Left cardiac atrium (tissue), 4 donors: Measurements from ENCODE around the gene TMEM107. TPM values are rescaled to one million over a fixed set of nuclear protein-coding genes. Genes with fewer than 3 reads are reported as not detected.

ENCODE experiments used
- ATAC-seq, 2 donors: fragments of 200-7000 bp; cut with Tn5 transposase; one replicate each; pipeline ENCODE4 v1.9.1; 2020; ENCODE audit warnings: mild to moderate bottlenecking in 2 of 2, moderate library complexity in 2 of 2
- DNase-seq: peaks from one replicate; pipeline ENCODE4 v3.0.0-alpha.2; 2020
- intact Hi-C, 2 donors: fragments of 100-400 bp; cut with DNase I; formaldehyde crosslinking; loops; one replicate each; pipeline versions ENCODE4 v1.14.1 to v1.15.1; 2022 to 2023
- microRNA-seq, 2 donors: library from miRNA; unstranded; fragments of <30 nt; microRNA quantifications; one replicate each; pipeline ENCODE4 v1.2.0, GENCODE V29; 2020
- total RNA-seq, 2 donors: library from RNA; stranded (reverse); fragmentation: NEBNext Ultra II Directional; extraction: Animal tissue kit (Norgen Biotek cat#: 25700); gene quantifications; one replicate each; pipeline ENCODE4 v1.2.1, GENCODE V29; 2021
- donor health status: DM: no; HTN: yes; CAD: no.
- donor health status: DM: no; HTN: yes; CAD: no; lungs with severe emphysema.
- donor health status: DM: yes; HTN: yes; CAD: no.
- donor health status: Dilated cardiomyopathy.

TMEM107 gene
- total RNA-seq, 2 donors from 2014 or later: 6.8 to 8.0 TPM

DNA sequence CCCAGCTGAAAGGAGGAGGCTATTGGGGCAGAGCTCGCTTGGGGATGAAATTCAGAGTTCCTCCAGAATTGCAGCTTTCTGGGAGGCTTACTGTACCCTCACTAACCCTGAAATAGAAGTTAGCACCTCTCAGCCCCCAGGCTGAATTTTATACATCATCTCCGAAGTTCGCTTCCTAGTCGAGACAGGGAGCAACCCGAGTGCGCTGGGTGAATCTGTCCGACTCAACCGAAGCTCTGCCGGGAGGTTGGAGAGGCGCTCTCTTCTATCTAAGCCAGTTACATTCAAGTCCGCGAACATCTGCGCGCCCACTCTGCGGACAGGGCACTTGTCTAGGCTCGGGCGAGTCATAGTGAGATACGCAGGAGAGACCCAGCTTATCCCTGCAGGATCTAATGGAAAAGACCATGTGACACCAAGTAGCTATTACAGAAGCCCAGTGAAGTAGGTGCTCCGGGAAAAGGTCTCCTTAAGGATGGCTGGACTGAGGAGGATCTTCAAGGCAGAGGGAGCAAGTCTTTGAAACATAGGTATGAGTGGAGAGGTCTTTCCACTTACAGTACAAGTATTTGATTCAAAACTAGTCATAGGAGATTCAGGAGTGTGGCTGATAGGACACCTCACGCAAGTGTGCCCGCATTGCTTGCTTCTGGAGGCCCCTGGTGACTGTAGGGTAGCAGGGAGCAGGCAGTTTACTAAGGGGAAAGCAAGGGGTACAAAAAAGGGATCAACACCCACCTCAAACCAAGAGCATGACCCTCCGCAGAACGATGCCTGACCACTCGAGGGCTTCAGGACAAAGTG is 51.6 kb downstream of the TMEM107 start:
- ATAC-seq (no peak), DNase-seq (no peak)
- intact Hi-C loops: loop anchor here (5.0 kb wide), 2 partner anchors 33 to 103 kb away; no protein-coding TSS in a partner anchor

DNA sequence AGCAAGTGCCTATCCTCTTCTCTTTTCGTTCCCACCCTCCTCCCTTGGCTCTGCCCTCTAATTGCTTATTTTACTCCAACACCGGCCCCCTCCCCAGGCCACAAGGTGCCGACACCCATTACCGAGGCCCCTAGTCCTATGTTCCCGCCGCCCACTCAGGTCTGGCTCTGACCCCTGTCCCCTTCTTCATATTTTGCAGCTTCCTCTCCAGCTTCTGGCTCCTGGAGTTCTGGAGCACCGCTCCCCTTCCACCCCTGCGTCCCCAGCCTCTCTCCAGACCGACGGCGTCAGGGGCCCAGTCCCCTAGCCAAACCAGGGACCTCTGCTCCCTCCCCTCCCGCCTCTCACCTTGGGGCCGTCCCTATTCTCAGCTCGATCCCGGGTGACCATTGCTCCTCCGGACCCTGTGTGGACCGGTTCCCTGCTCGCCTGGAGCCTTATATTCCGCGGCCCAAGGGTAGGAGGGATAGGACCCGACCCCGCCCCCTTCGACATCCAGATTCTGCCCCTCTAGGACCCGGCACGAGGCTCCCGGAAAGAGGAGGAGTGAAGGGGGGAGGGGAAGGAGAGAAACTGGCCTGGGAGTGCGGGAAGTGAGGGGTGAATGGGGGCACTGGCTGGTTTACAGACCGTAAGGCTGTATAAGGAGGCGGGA is 52.4 kb downstream of the TMEM107 start, which contains the start of gene HES7:
Gene HES7 (minus strand): TSS at position 412 of the 655 bp plus-strand sequence. CDS start 22 bp downstream, at position 390.
- ATAC-seq (no peak), DNase-seq (no peak)
- intact Hi-C loops: loop anchor here (5.0 kb wide), 2 partner anchors 33 to 103 kb away; no protein-coding TSS in a partner anchor

DNA sequence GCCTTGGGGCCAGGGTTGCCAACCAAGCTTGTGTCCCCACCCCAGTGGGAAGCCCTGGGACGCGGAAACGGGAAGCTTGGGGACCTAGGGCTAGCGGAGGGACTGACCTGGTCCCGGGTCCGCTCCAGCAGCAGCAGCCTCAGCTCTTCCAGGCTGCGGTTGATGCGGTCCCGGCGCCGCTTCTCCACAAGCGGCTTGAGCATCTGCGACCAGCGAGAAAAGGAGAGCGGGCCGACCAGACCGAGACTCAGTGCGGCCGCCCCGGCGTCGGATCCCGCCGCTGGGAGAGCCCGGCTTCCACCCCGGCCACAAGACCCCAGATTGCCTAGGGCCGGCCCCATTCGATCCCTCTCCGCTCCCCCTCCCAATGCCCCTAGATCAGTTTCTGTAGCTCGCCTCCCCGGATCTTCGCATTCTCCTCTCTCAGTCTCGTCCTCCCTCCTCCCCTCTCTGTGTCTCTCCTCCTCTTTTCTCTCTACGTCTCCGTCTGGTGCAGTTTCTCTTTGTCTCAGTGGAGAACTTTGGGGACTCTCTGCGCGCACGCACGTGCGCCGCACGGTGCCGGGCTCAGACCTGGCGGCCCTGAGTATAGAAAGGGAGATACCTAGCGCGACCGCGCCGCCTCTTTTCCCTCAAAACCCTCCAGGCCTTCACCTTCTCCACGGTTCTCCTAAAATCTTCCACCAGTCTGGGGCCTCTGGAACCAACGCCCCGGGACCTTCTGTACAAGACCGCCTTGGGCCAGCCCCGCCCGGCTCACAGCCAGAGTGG is 53.1 kb downstream of the TMEM107 start:
- intact Hi-C loops: loop anchor here (5.0 kb wide), 2 partner anchors 34 to 104 kb away; no protein-coding TSS in a partner anchor
- ATAC-seq (no peak), DNase-seq (no peak)

Small RNA genes within 50 kb of the gene (microRNA-seq; reads per million reads assigned to microRNA genes)
- gene MIR4521: 69.5 to 79.4 reads per million in 2 donors
- 1.0 to 1.1 reads per million in 2 donors for gene MIR6883

Other genes with a start within 250 kb of the TMEM107 start
- under 1 TPM; 0.71 to 0.97 TPM for gene KCNAB3, start 246.5 kb downstream of the TMEM107 start, total RNA-seq
- gene TRAPPC1, start 244.4 kb downstream of the TMEM107 start, total RNA-seq: 100 to 1,000 TPM in 1 of 2 donors, 10 to 100 TPM in 1; 79.6 to 107 TPM
- gene CNTROB, start 244.2 kb downstream of the TMEM107 start, total RNA-seq: 10 to 100 TPM; 13.6 to 14.8 TPM
- under 1 TPM; 0.10 to 0.38 TPM for gene GUCY2D, start 173.8 kb downstream of the TMEM107 start, total RNA-seq
- under 1 TPM in 1 of 2 donors, not detected in 1; 0.39 TPM for gene ALOX15B, start 137.3 kb downstream of the TMEM107 start, total RNA-seq
- gene ALOX12B, start 88.7 kb downstream of the TMEM107 start, total RNA-seq: not detected
- gene ALOXE3, start 57.9 kb downstream of the TMEM107 start, total RNA-seq: not detected
- gene HES7, start 52.3 kb downstream of the TMEM107 start, total RNA-seq: under 1 TPM; 0.38 to 0.47 TPM
- gene PER1, start 24.0 kb downstream of the TMEM107 start, total RNA-seq: 100 to 1,000 TPM; 125 to 134 TPM
- gene VAMP2, start 13.4 kb downstream of the TMEM107 start, total RNA-seq: 10 to 100 TPM; 59.1 to 72.3 TPM
- 1 to 10 TPM; 5.8 to 8.9 TPM for gene BORCS6, start 13.8 kb upstream of the TMEM107 start, total RNA-seq
- gene AURKB, start 34.2 kb upstream of the TMEM107 start, total RNA-seq: 1 to 10 TPM; 1.4 to 1.5 TPM
- gene CTC1, start 71.7 kb upstream of the TMEM107 start, total RNA-seq: 10 to 100 TPM; 16.0 to 16.6 TPM
- gene PFAS, start 72.9 kb upstream of the TMEM107 start, total RNA-seq: 10 to 100 TPM; 13.5 to 24.1 TPM
- gene RANGRF, start 112.3 kb upstream of the TMEM107 start, total RNA-seq: 10 to 100 TPM; 23.3 to 25.7 TPM
- gene SLC25A35, start 119.0 kb upstream of the TMEM107 start, total RNA-seq: 1 to 10 TPM; 2.2 to 2.8 TPM
- gene ARHGEF15, start 133.9 kb upstream of the TMEM107 start, total RNA-seq: 10 to 100 TPM; 14.3 to 27.4 TPM
- gene ODF4, start 163.5 kb upstream of the TMEM107 start, total RNA-seq: not detected
- gene RPL26, start 206.8 kb upstream of the TMEM107 start, total RNA-seq: 1,000 to 10,000 TPM; 1,025 to 1,062 TPM
- gene RNF222, start 221.4 kb upstream of the TMEM107 start, total RNA-seq: not detected